Activated CD4-positive, alpha-beta T cell treated with anti-CD3 and anti-CD28 coated beads for 24 hours (primary cell): ENCODE data around the gene AGRN.
"Not testable (repeated sequence)": the region's sequence is repeated elsewhere in the genome, so short reads cannot be mapped to it uniquely, and the experiment has no call there.

Experiments used
- DNase-seq, 2 donors: peaks; one replicate each; pipeline ENCODE4 v3.0.0-alpha.2; 2020; ENCODE audit warnings: low read depth in 2 of 2

The AGRN gene

GRCh38 chr1:1090424-1091343 lies 70.8 kb downstream of the AGRN start:
- DNase-seq, result no peak

- DNase-seq, result no peak
Observed at GRCh38 chr1:1091344-1092148, 71.6 kb downstream of the AGRN start.

GRCh38 chr1:1092149-1092855 lies 72.4 kb downstream of the AGRN start:
- DNase-seq, result no peak

- no peak for DNase-seq
Observed at GRCh38 chr1:1092894-1093609, 73.1 kb downstream of the AGRN start.

- DNase-seq, result no peak
Observed at GRCh38 chr1:1093610-1093943, 73.7 kb downstream of the AGRN start.

- no peak for DNase-seq
Observed at GRCh38 chr1:1094981-1095380, 75.1 kb downstream of the AGRN start.

GRCh38 chr1:1096136-1096535 lies 76.2 kb downstream of the AGRN start:
- DNase-seq, result not testable (repeated sequence)

- DNase-seq, result no peak
Observed at GRCh38 chr1:1098681-1099421, 78.9 kb downstream of the AGRN start.

GRCh38 chr1:1099506-1100183 lies 79.7 kb downstream of the AGRN start:
- DNase-seq, result no peak

GRCh38 chr1:1100296-1100695 lies 80.4 kb downstream of the AGRN start:
- no peak for DNase-seq

GRCh38 chr1:1101503-1101902 lies 81.6 kb downstream of the AGRN start:
- DNase-seq, result no peak

- not testable (repeated sequence) for DNase-seq
Observed at GRCh38 chr1:1104152-1104551, 84.2 kb downstream of the AGRN start.
